ENCODE data around the gene CMTM1. TPM values are rescaled to one million over a fixed set of nuclear protein-coding genes. Genes with fewer than 3 reads are reported as not detected.

The CMTM1 gene
- total and polyA plus RNA-seq, 2 experiments from 2014 or later, result 1.4 to 1.9 TPM

GRCh38 chr16:66620429-66620795, 54.2 kb downstream of the CMTM1 start:
- Mint-ChIP-seq H3K9me3 (no peaks in the 10 kb centered on the region), H3K36me3 (ENCODE audit: low read depth) (peaks cover 23% of the 10 kb centered on the region; the same call in 2 of the 3 replicates), H3K4me3 (no peak overlapping the region), H3K27ac (no peak overlapping the region), H3K27me3 (ENCODE audit: insufficient read depth, low read depth, poor library complexity) (no peaks in the 10 kb centered on the region), H3K4me1 (peaks cover 24% of the 10 kb centered on the region)
- Histone ChIP-seq H3K36me3 (ENCODE audit: insufficient read depth) (no peaks in the 10 kb centered on the region; the same call in 1 of the 2 replicates), H3K4me3 (no peak overlapping the region), H3K79me2 (replicated peaks; ENCODE audit: insufficient read depth) (no peaks in the 10 kb centered on the region), H3K27me3 (ENCODE audit: insufficient read depth) (no peaks in the 10 kb centered on the region), H3K9me2 (ENCODE audit: insufficient read depth) (no peaks in the 10 kb centered on the region), H3K4me2 (no peak overlapping the region), H3F3A (replicated peaks; ENCODE audit: low read depth) (no peaks in the 10 kb centered on the region), H3K4me1 (ENCODE audit: insufficient read depth) (peaks cover 16% of the 10 kb centered on the region), H2AFZ (no peak overlapping the region), H3K27ac (ENCODE audit: low read depth) (no peak overlapping the region), H4K20me1 (replicated peaks; ENCODE audit: insufficient read depth) (0 out of 2 replicates have a peak, but pooled peaks cover 5% of the 10 kb centered on the region)
- TF ChIP-seq CREB1 (CRISPR knock-in tag; IDR thresholded peaks at IDR 0.05; ENCODE audit: low read depth) (no peak), ZNF114 (CRISPR knock-in tag; IDR thresholded peaks at IDR 0.05) (no peak), CTCF (conservative IDR thresholded peaks at IDR 0.05; ENCODE audit: low read depth in 2 of 2) (no peak), ETS1 (IDR thresholded peaks at IDR 0.05) (no peak), NANOG (IDR thresholded peaks at IDR 0.05; ENCODE audit: borderline replicate concordance) (no peak), EZH2phosphoT487 (IDR thresholded peaks at IDR 0.05; ENCODE audit: unreplicated experiment) (no peak), ZNF331 (CRISPR knock-in tag; IDR thresholded peaks at IDR 0.05; ENCODE audit: low read depth) (no peak), REST (IDR thresholded peaks at IDR 0.05; ENCODE audit: unreplicated experiment) (no peak), POLR2AphosphoS5 (IDR thresholded peaks at IDR 0.05; ENCODE audit: low read depth) (no peak), ZNF462 (CRISPR knock-in tag; IDR thresholded peaks at IDR 0.05) (no peak), STAT1 (IDR thresholded peaks at IDR 0.05; ENCODE audit: unreplicated experiment) (no peak)
- DNase-seq (ENCODE audit: low spot score), result no peak
- ATAC-seq, result no peak
